Hematopoietic multipotent progenitor cell treated with erythropoietin and hydrocortisone succinate and interleukin-3 and kit ligand, for 6 days (in vitro differentiated cells): ENCODE results near the gene TRIM44.
"Not testable (repeated sequence)": the region's sequence is repeated elsewhere in the genome, so short reads cannot be mapped to it uniquely, and the experiment has no call there.

Experiments used
- DNase-seq: peaks from one replicate; pipeline ENCODE4 v3.0.0-alpha.2; 2015

TRIM44 gene

GRCh38 chr11:35763765-35764164, 101.2 kb downstream of the TRIM44 start:
- DNase-seq: no peak

- DNase-seq: no peak
These were observed 101.8 kb downstream of the TRIM44 start for GRCh38 chr11:35764417-35764816.

- no peak for DNase-seq
These were observed 102.6 kb downstream of the TRIM44 start for GRCh38 chr11:35765211-35765610.

- no peak for DNase-seq
These were observed 104.1 kb downstream of the TRIM44 start for GRCh38 chr11:35766651-35767050.

GRCh38 chr11:35770425-35770824, 107.8 kb downstream of the TRIM44 start:
- DNase-seq: not testable (repeated sequence)

GRCh38 chr11:35771722-35772121, 109.1 kb downstream of the TRIM44 start:
- DNase-seq: no peak

GRCh38 chr11:35777241-35777640, 114.7 kb downstream of the TRIM44 start:
- DNase-seq: not testable (repeated sequence)

- not testable (repeated sequence) for DNase-seq
These were observed 116.4 kb downstream of the TRIM44 start for GRCh38 chr11:35778943-35779342.

GRCh38 chr11:35779409-35779808, 116.8 kb downstream of the TRIM44 start:
- no peak for DNase-seq

- DNase-seq: no peak
These were observed 118.6 kb downstream of the TRIM44 start for GRCh38 chr11:35780951-35781860.

- no peak for DNase-seq
These were observed 119.4 kb downstream of the TRIM44 start for GRCh38 chr11:35781861-35782470.

- no peak for DNase-seq
These were observed 121.2 kb downstream of the TRIM44 start for GRCh38 chr11:35783809-35784208.

- DNase-seq: no peak
These were observed 122.1 kb downstream of the TRIM44 start for GRCh38 chr11:35784699-35785098.

- no peak for DNase-seq
These were observed 123.0 kb downstream of the TRIM44 start for GRCh38 chr11:35785287-35786167.

- DNase-seq: no peak
These were observed 123.6 kb downstream of the TRIM44 start for GRCh38 chr11:35786188-35786587.

GRCh38 chr11:35787013-35787504, 124.5 kb downstream of the TRIM44 start:
- DNase-seq: no peak

GRCh38 chr11:35787626-35788025, 125.1 kb downstream of the TRIM44 start:
- DNase-seq: no peak

GRCh38 chr11:35791088-35791958, 128.7 kb downstream of the TRIM44 start:
- DNase-seq: no peak

GRCh38 chr11:35792148-35792845, 129.7 kb downstream of the TRIM44 start:
- no peak for DNase-seq

- DNase-seq: no peak
These were observed 130.2 kb downstream of the TRIM44 start for GRCh38 chr11:35792846-35793192.

- DNase-seq: no peak
These were observed 131.8 kb downstream of the TRIM44 start for GRCh38 chr11:35794333-35794732.
